Naive B cell (primary cell): ENCODE data around the gene WDR82. TPM values are rescaled to one million over a fixed set of nuclear protein-coding genes. Genes with fewer than 3 reads are reported as not detected.
A peak's percentile ranks its signal among the peaks of the same experiment; 100 is the strongest.
"Not testable (repeated sequence)": the region's sequence is repeated elsewhere in the genome, so short reads cannot be mapped to it uniquely, and the experiment has no call there.

Experiments
- ATAC-seq, 2 donors: fragments of 150-1000 bp; cut with Tn5 transposase; 2 replicates each; pipeline ENCODE4 v1.10.0; 2021; ENCODE audit warnings: low read depth in 2 of 2, mild to moderate bottlenecking in 2 of 2, moderate library complexity in 2 of 2
- DNase-seq: peaks from one replicate; pipeline ENCODE4 v3.0.0; 2022
- H3K27ac Mint-ChIP-seq, 6 donors: one replicate each; pipeline ENCODE4 v1.8.0; 2020 to 2022; ENCODE audit warnings: mild to moderate bottlenecking in 6 of 6, mixed read lengths in 6 of 6, moderate library complexity in 5 of 6, inconsistent platforms in 2 of 6
- H3K27me3 Mint-ChIP-seq, 3 donors: one replicate each; pipeline ENCODE4 v1.8.0; 2021 to 2022; ENCODE audit warnings: mixed read lengths in 3 of 3, mild to moderate bottlenecking in 1 of 3
- H3K36me3 Mint-ChIP-seq, 2 donors: one replicate each; pipeline ENCODE4 v1.8.0; 2020 to 2022; ENCODE audit warnings: mixed read lengths in 2 of 2, inconsistent platforms in 1 of 2, mild to moderate bottlenecking in 1 of 2
- H3K4me1 Mint-ChIP-seq, 3 donors: one replicate each; pipeline ENCODE4 v1.8.0; 2020 to 2022; ENCODE audit warnings: mixed read lengths in 3 of 3, inconsistent platforms in 1 of 3, mild to moderate bottlenecking in 1 of 3, moderate library complexity in 1 of 3
- H3K4me3 Mint-ChIP-seq, 8 donors: one replicate each; pipeline ENCODE4 v1.8.0; 2020 to 2022; ENCODE audit warnings: mild to moderate bottlenecking in 8 of 8, mixed read lengths in 8 of 8, moderate library complexity in 8 of 8, inconsistent platforms in 2 of 8
- H3K9me3 Mint-ChIP-seq, 7 donors: one replicate each; pipeline ENCODE4 v1.8.0; 2020 to 2022; ENCODE audit warnings: mixed read lengths in 7 of 7, mild to moderate bottlenecking in 5 of 7, inconsistent platforms in 2 of 7, moderate library complexity in 1 of 7
- polyA plus RNA-seq, 6 donors: library from polyadenylated mRNA; unstranded; fragments of 300-500 nt; fragmentation: Illumina TruSeq; gene quantifications; one replicate each; pipeline ENCODE4 v1.2.3, GENCODE V29; 2021; ENCODE audit warnings: low read depth in 6 of 6

WDR82 gene
- polyA plus RNA-seq, 6 donors from 2014 or later = 24.0 to 71.6 (median 58.9) TPM

DNA sequence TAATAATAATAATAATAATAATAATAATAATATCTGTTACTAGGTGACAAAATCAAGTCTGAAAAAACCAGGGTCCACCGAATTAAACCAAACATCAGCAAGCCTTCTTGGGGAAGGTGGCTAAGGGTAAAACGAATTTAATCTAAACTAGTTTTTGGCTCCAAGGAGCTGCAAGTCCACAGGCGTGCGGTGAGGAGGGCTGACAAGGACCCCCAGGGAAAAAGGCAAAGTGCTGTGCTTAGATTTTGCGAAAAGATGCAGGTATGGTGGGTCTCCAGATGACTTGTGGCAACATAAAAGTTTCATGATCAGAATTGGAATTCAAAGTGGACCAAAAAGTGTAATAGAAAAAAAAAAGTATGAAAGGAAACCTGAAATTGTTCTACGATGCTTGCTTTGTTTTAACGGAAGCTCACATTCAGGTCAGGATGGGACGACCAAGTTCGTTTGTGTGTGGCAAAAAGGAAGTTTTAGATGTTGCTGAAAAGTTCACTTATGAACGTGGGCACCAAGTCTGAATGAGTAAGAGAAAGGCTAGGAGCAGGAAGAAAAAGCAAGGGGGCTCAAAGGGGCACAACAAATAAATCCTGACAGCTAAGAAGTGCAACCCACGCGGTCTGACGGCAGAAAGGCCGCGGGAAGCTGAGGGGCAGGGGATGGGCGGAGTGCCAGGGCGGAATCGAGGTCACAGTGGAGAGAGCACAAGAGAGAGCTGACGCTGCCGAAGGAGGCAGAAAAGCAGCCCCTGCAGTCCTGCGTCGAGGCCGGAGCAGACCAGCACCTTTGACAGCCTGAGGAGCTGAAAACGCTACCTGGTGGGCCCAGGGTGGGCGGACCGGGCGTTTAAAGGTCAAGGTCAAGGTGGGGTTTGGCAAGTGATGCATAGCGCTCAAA, 1.1 kb downstream of the WDR82 start:
- Mint-ChIP-seq H3K4me1 (peaks cover 34 to 63% (median 51%) of the 10 kb centered on the region in 3 donors), H3K36me3 (peaks cover 0 to 9% of the 10 kb centered on the region in 2 donors)

DNA sequence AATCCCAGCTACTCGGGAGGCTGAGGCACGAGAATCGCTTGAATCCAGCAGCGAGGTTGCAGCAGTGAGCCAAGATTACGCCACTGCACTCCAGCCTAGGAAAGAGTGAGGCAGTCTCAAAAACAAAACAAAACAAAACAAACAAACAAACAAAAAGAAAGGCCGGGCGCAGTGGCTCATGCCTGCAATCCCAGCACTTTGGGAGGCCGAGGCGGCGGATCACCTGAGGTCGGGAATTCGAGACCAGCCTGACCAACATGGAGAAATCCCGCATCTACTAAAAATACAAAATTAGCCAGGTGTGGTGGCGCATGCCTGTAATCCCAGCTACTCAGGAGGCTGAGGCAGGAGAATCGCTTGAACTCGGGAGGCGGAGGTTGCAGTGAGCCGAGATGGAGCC, 3.7 kb downstream of the WDR82 start:
- not testable (repeated sequence) for H3K9me3 Mint-ChIP-seq, DNase-seq, ATAC-seq, H3K27me3 Mint-ChIP-seq, H3K36me3 Mint-ChIP-seq
- Mint-ChIP-seq H3K4me1 (peaks cover 49 to 83% (median 73%) of the 10 kb centered on the region in 3 donors), H3K4me3 (peak overlapping the region in 5 of 8 donors; percentile 2 to 98 (median 79)), H3K27ac (peak overlapping the region in 2 of 6 donors; percentile 81 to 85)

More for the DNA sequence above, 1.1 kb downstream of the WDR82 start:
- Mint-ChIP-seq H3K27ac (peak overlapping the region; percentile 87 to 99 (median 96)), H3K4me3 (peak overlapping the region; percentile 96 to 100 (median 98)), H3K9me3 (no peaks in the 10 kb centered on the region), H3K27me3 (no peaks in the 10 kb centered on the region)
- DNase-seq (peak; percentile 50), ATAC-seq (peak; percentile 8 to 11)

DNA sequence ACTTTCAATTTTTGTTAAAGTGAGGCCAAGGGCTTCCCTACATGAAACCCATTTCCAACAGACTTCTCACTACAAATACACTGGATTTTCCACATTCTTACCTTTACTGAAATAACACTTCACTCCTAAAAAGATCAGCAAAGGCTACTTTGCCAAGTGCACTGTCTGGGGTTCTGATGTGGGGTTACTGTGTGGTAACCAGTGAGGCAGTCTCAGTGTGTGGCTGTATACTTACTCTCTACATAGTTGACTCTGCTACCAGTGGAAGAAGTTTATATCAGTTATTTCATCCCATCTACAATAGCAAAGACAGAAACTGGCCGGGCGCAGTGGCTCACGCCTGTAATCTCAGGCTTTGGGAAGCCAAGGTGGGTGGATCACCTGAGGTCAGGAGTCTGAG, 5.6 kb downstream of the WDR82 start:
- ATAC-seq (no peak), DNase-seq (no peak)
- Mint-ChIP-seq H3K27me3 (no peaks in the 10 kb centered on the region), H3K27ac (peak overlapping the region in 2 of 6 donors; percentile 34 to 49), H3K9me3 (no peaks in the 10 kb centered on the region), H3K4me1 (peaks cover 46 to 86% (median 74%) of the 10 kb centered on the region in 3 donors), H3K4me3 (peak overlapping the region in 2 of 8 donors; percentile 12 to 13), H3K36me3 (peaks cover 4 to 15% of the 10 kb centered on the region in 2 donors)

DNA sequence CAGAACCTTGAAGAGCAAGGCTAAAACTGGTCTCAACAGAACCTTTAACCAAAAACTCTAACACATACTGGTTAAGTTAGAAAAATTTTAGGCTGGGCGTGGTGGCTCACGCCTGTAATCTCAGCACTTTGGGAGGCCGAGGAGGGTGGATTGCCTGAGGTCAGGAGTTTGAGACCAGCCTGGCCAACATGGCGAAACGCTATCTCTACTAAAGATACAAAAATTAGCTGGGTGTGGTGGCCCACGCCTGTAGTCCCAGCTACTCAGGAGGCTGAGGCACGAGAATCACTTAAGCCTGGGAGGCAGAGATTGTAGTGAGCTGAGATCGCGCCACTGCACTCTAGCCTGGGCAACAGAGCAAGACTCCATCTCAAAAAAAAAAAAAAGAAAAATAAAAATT, 6.3 kb downstream of the WDR82 start:
- peaks cover 4 to 15% of the 10 kb centered on the region in 2 donors for H3K36me3 Mint-ChIP-seq
- peak overlapping the region in 3 of 6 donors; percentile 77 to 78 (median 77) for H3K27ac Mint-ChIP-seq
- ATAC-seq, H3K27me3 Mint-ChIP-seq, H3K9me3 Mint-ChIP-seq, DNase-seq: not testable (repeated sequence)
- H3K4me3 Mint-ChIP-seq = peak overlapping the region in 3 of 8 donors; percentile 12 to 40 (median 18)
- H3K4me1 Mint-ChIP-seq = peaks cover 45 to 86% (median 68%) of the 10 kb centered on the region in 3 donors

DNA sequence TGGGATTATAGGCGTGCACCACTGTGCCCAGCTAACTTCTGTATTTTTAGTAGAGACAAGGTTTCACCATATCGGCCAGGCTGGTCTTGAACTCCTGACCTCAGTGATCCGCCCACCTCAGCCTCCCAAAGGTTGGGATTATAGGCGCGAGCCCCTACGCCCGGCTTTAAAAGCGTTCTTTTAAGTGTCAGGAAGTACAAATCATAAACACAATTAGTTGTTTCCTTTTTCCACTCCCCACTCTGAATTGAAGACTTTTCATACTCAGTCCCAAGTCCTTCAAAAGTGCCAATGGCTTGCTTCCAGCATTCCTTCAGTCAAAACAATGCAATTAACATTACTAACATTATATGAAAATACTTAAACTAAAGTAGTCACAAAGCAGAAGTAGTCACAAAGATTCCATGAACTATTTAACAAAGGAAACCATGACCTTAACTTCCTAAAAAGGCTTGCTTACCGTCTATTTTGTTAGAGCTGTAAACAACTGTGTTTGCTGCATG, 8.1 kb downstream of the WDR82 start:
- ATAC-seq (peak; percentile 35 to 59), DNase-seq (no peak)
- peaks cover 8 to 14% of the 10 kb centered on the region in 2 donors for H3K36me3 Mint-ChIP-seq
- H3K4me3 Mint-ChIP-seq = peak overlapping the region in 5 of 8 donors; percentile 6 to 70 (median 25)
- H3K4me1 Mint-ChIP-seq = peaks cover 30 to 69% (median 51%) of the 10 kb centered on the region in 3 donors
- no peaks in the 10 kb centered on the region for H3K27me3 Mint-ChIP-seq
- H3K9me3 Mint-ChIP-seq = no peaks in the 10 kb centered on the region
- peak overlapping the region in 5 of 6 donors; percentile 54 to 91 (median 80) for H3K27ac Mint-ChIP-seq

DNA sequence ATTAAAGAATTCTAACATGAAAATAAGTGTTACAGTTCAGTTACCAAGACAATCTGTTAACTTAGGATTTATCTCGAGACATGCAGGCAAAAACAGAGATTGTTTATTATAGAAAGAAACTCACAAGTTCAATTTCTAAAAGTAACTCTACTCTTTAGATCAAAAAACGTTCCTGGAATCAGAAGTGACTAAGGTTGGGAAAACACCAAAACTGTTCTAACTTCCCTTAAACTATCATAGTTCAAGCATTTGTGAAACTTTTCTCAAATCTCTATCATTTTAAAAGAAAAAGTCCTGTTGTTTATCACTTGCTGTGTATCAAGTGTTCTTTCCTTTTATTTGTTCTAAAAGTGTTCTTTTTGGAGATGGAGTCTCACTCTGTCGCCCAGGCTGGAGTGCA, 8.7 kb downstream of the WDR82 start:
- Mint-ChIP-seq H3K36me3 (peaks cover 8 to 15% of the 10 kb centered on the region in 2 donors), H3K4me3 (peak overlapping the region in 1 of 8 donors; percentile 6), H3K27ac (peak overlapping the region in 3 of 6 donors; percentile 52 to 91 (median 77)), H3K4me1 (peaks cover 28 to 63% (median 49%) of the 10 kb centered on the region in 3 donors), H3K9me3 (no peaks in the 10 kb centered on the region), H3K27me3 (no peaks in the 10 kb centered on the region)
- no peak for DNase-seq
- no peak for ATAC-seq

DNA sequence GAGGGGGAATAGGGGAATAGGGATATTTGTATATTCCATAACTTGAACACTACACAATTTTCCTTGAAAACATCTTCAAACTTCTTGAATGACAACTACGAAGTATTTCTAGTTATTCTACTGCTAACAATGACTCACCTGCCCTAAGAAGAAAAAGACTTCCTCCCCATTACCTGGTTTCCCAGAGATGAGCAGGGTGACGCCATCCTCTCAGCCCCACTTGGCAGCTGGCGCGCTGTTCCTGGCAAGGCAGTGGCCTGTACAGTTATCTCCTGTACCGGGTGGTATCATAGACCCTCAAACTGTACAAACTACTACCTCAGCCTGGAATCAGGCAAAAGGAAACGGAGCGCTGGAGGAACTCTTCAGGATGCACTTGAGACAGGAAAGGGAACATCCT, 10.4 kb downstream of the WDR82 start:
- Mint-ChIP-seq H3K4me3 (peak overlapping the region in 1 of 8 donors; percentile 5), H3K27ac (peak overlapping the region in 3 of 6 donors; percentile 44 to 93 (median 92)), H3K9me3 (no peaks in the 10 kb centered on the region), H3K36me3 (peaks cover 16 to 32% of the 10 kb centered on the region in 2 donors), H3K4me1 (peaks cover 37 to 63% (median 50%) of the 10 kb centered on the region in 3 donors), H3K27me3 (no peaks in the 10 kb centered on the region)
- DNase-seq (no peak), ATAC-seq (no peak)

DNA sequence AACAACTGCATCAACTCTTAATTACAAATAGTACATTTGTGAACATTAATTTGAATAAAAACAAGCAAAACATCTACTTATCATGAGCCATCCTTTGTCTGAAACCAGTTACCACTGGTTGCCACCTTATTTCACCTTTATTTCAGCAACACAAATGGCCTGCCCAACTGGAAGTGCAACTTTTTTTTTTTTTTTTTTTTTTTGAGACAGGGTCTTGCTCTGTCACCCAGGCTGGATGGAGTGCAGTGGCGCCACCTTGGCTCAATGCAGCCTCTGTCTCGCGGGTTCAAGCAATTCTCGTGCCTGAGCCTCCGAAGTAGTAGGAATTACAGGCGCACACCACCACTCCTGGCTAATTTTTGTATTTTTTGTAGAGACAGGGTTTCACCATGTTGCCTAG, 13.1 kb downstream of the WDR82 start:
- ATAC-seq = no peak
- peak overlapping the region in 1 of 6 donors; percentile 47 for H3K27ac Mint-ChIP-seq
- DNase-seq = no peak
- H3K36me3 Mint-ChIP-seq = peaks cover 26 to 36% of the 10 kb centered on the region in 2 donors
- no peaks in the 10 kb centered on the region for H3K9me3 Mint-ChIP-seq
- no peaks in the 10 kb centered on the region for H3K27me3 Mint-ChIP-seq
- H3K4me1 Mint-ChIP-seq = peaks cover 27 to 54% (median 41%) of the 10 kb centered on the region in 3 donors
- H3K4me3 Mint-ChIP-seq = no peak overlapping the region

DNA sequence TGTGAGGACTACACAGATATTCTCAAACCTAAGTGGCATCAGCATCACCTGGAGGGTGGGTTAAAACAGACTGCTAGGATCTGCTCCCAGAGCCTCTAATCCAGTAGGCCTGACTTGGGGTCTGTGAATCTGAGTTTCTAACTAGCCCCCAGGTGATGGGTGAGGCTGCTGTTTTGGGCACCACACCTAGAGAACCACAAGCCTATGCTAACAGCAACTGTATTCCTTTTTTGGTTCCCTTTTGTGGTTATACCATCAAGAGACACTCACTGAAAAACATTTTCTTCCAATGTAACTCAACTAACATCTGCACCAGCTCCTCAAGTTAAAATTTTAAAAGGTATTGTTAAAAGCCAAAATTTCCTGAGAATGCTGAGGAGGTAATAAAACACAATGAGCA, 16.0 kb downstream of the WDR82 start:
- Mint-ChIP-seq H3K36me3 (peaks cover 29% of the 10 kb centered on the region in 2 donors), H3K4me3 (peak overlapping the region in 7 of 8 donors; percentile 9 to 80 (median 47)), H3K4me1 (peaks cover 22 to 35% (median 30%) of the 10 kb centered on the region in 3 donors), H3K27me3 (no peaks in the 10 kb centered on the region), H3K27ac (peak overlapping the region in 5 of 6 donors; percentile 36 to 78 (median 49)), H3K9me3 (no peaks in the 10 kb centered on the region)
- ATAC-seq = peak; percentile 43 to 64
- DNase-seq = no peak

DNA sequence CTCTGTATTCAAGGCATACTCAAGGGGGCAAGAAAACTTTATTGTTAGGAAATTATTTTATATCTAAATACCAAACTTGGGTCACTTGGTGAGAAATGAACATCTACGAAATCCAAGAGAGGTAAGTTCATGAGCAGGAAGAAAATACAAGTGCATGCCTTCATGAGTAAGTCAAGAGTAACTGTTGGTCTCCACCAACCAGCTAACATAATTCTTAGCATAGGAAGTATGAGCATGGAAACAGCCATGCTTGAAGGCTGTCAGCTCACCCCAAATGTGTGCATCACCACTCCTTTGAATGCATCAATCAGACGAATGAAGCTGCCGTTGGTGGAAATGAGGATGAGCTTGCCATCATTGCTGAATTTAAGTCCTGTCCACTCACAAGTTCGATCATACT, 19.0 kb downstream of the WDR82 start:
- peaks cover 26% of the 10 kb centered on the region in 2 donors for H3K36me3 Mint-ChIP-seq
- ATAC-seq (no peak), DNase-seq (no peak)
- H3K27ac Mint-ChIP-seq = peak overlapping the region in 1 of 6 donors; percentile 6
- H3K4me3 Mint-ChIP-seq = no peak overlapping the region
- H3K27me3 Mint-ChIP-seq = no peaks in the 10 kb centered on the region
- peaks cover 19 to 41% (median 28%) of the 10 kb centered on the region in 3 donors for H3K4me1 Mint-ChIP-seq
- no peaks in the 10 kb centered on the region for H3K9me3 Mint-ChIP-seq

DNA sequence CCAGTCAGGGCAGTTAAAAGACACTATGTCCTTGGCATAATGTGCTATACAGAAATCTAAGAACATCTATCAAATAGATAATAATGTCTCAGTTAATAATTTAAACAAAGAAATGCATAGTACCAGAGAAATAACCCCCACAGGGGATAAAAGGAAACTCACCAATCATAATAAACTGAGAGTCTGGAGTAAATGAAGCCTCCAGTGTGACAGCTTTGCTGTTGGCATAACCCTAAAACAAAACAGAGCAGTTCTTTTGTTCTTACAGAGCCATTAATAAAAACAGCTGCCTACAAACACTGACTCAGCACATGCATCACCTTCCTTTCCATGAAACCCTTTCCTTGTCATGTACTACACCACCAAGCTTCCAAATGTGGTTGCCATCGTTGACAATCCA, 19.4 kb downstream of the WDR82 start:
- no peak overlapping the region for H3K4me3 Mint-ChIP-seq
- H3K9me3 Mint-ChIP-seq = no peaks in the 10 kb centered on the region
- ATAC-seq (no peak), DNase-seq (no peak)
- peak overlapping the region in 1 of 6 donors; percentile 88 for H3K27ac Mint-ChIP-seq
- peaks cover 16 to 41% (median 25%) of the 10 kb centered on the region in 3 donors for H3K4me1 Mint-ChIP-seq
- peaks cover 21 to 22% of the 10 kb centered on the region in 2 donors for H3K36me3 Mint-ChIP-seq
- no peaks in the 10 kb centered on the region for H3K27me3 Mint-ChIP-seq

DNA sequence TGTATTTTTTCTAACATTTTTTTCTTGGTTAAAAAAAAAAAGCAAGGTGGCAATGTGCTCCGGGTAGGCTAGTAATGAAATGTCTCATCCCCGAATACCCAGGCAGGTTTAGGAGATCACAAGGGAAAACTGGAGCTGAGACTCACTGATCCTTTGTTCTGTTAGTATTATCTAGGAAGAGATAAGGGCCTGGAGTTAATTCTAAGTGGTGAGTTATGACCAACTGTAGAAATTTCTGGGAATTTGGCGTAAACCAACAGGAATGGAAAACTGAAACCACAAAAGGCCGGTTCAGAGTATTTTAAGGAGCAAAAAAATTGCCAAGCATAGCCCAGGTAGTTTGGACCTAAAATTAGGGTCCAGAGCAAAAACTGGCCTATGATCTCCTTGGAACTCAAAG, 20.5 kb downstream of the WDR82 start:
- Mint-ChIP-seq H3K9me3 (no peaks in the 10 kb centered on the region), H3K27me3 (no peaks in the 10 kb centered on the region), H3K36me3 (peaks cover 10 to 21% of the 10 kb centered on the region in 2 donors), H3K4me1 (peaks cover 19 to 41% (median 25%) of the 10 kb centered on the region in 3 donors), H3K27ac (peak overlapping the region in 1 of 6 donors; percentile 57), H3K4me3 (no peak overlapping the region)
- DNase-seq (no peak), ATAC-seq (no peak)

DNA sequence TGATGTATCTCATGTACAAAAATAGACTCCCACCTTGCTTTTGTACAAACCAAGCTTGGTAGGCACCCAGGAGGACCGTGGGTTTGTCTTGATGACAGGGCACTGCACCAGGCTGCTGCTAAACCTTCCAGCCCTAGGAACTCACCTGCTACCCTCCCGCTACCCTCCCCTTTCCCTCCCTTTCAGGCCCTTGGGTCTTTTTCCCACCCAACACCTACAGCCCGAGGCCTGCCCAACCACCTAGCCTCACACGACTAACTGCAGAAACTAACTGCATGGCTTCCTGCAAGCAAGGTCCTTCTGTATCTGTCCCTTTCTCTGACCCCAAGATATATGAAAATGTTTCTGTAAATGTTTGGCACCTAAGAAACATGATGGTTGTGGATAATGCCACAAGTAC, 21.8 kb downstream of the WDR82 start:
- Mint-ChIP-seq H3K27me3 (no peaks in the 10 kb centered on the region), H3K9me3 (no peaks in the 10 kb centered on the region), H3K27ac (peak overlapping the region in 2 of 6 donors; percentile 16 to 47), H3K4me1 (peaks cover 16 to 41% (median 25%) of the 10 kb centered on the region in 3 donors), H3K4me3 (no peak overlapping the region), H3K36me3 (peaks cover 8 to 17% of the 10 kb centered on the region in 2 donors)
- DNase-seq (no peak), ATAC-seq (no peak)
